GM13977 (cell line): ENCODE results near the gene LRRC8D.
"Not testable (repeated sequence)": the region's sequence is repeated elsewhere in the genome, so short reads cannot be mapped to it uniquely, and the experiment has no call there.

Source experiments
- DNase-seq: peaks from one replicate; pipeline ENCODE4 v3.0.0; 2012; ENCODE audit warnings: low spot score
- CTCF ChIP-seq: IDR thresholded peaks from 2 replicates; pipeline ENCODE4 v1.5.1; 2012; ENCODE audit warnings: mild to moderate bottlenecking, control low read depth; ENCODE audit not compliant: insufficient read depth; ENCODE audit errors: extremely low read depth, missing control alignments
- in situ Hi-C: fragments of 300-500 bp; cut with MboI; formaldehyde crosslinking; loops from one replicate; pipeline ENCODE4 v1.12.0; 2022; ENCODE audit warnings: low sequenced_read_pairs, low pct_unique_long_range_greater_than_20kb, mixed read lengths, inconsistent platforms; ENCODE audit not compliant: unreplicated experiment

LRRC8D gene

DNA sequence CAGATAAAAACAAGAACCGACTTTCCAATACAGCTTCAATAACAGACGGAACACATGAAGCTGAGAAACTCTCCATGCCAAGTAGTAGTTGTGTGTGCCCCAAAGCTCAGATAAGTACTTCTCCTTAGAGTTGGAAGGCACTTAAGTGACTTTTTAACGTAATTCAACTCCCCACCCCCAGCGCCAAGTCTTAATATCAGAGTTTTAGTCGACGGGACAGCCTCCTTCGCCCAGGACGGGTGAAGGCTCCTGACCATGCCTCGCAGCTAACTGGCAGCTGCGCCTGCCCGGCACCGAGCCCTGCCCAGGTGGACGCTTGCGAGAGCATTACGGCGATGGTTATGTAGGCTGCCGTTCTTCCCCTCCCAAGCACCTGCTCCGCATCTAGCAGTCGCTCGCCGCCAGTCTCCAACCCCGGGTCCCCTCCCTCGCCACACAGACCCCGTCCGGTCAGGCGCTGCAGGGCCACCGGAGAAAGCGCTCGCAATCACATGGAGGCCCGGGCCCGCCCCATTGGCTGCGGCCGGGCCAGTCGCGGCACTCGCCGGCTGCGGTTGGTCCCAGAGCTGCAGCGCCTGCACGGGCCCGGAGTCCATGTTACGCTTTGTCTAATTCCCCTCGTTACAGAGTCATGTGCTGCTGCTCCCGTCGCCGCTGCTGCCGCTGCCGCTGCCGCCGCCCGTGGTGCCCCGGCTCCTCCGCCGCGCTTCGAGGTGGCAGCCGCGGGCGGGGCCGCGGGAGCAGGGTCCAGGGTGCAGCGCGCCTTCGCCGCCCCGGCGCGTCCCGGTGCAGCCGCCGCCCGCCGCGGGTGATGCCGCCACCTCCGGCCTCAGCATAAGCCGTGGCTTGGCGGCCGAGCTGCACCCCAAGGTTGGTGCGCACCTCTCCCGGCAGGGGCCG lies at the start of gene LRRC8D:
Gene LRRC8D, plus strand, starts transcription at position 611 of the 900 bp plus-strand sequence. CDS start 112,037 bp downstream, outside the sequence.
- peak; percentile 93 for DNase-seq
- in situ Hi-C loops, result no loop called here
- TF ChIP-seq CTCF, result no peak

- DNase-seq, result no peak
- in situ Hi-C loops, result loop anchor here (25.0 kb wide), 2 partner anchors 135 to 260 kb away; partner anchors contain the start of genes LRRC8B and LRRC8C
- TF ChIP-seq CTCF, result no peak
These were observed 48.8 kb upstream of the LRRC8D start for GRCh38 chr1:89771991-89772560.

- in situ Hi-C loops, DNase-seq: not testable (repeated sequence)
These were observed 44.7 kb upstream of the LRRC8D start for GRCh38 chr1:89776104-89776503.

- DNase-seq, in situ Hi-C loops: not testable (repeated sequence)
These were observed 43.6 kb upstream of the LRRC8D start for GRCh38 chr1:89777271-89777670.

DNA sequence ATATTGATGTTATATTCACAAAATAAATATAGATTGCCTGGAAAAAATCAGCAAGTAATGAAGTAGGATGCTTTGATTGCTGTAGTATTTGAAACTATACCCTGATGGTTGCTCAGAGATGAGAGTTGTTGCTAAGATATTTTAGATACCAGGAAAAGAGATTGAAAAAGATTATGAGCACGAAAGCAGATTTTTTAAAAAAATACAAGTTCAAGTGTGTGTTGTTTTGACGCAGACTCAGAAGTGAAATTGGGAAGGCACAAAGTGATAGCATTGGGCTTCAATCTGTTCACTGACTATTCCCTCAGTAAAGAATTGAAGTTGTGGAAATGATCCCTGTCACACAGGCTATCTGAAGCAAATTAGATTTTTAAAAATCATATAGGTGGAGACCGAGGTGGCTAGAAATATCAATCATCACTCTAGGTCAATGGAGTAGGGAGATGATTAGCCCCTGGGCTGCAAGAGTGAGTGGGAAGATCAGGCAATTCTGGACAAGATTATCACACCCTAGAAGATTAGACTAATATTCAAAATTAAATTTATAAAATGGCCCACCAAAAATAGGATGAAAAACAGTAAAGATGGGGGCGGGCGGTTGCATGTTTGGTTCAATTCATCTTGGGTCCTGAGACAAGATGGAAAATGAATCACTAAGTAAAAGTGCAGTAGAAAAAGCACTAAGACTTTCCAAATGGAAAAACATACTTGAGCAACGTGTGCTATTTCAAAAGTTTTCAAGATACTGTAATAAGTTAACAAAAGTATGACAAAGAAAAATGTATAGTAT lies 41.5 kb upstream of the LRRC8D start:
- no peak for DNase-seq
- in situ Hi-C loops, result no loop called here
- TF ChIP-seq CTCF, result no peak

GRCh38 chr1:89780721-89781120 lies 40.1 kb upstream of the LRRC8D start:
- peak; percentile 29 for DNase-seq
- in situ Hi-C loops, result loop anchor here (10.0 kb wide), 1 partner anchor 174 kb away; no protein-coding TSS in a partner anchor
- peak; percentile 34 for TF ChIP-seq CTCF

GRCh38 chr1:89781494-89782126 lies 39.2 kb upstream of the LRRC8D start:
- DNase-seq, result peak; percentile 31
- in situ Hi-C loops, result loop anchor here (10.0 kb wide), 1 partner anchor 173 kb away; no protein-coding TSS in a partner anchor
- TF ChIP-seq CTCF, result no peak
